C4-2B (cell line): ENCODE data around the gene KCNK6.

Experiments used
- H3K27ac ChIP-seq: fragments of 450-650 bp; 2 replicates; pipeline ENCODE4 v1.5.1; 2017
- CTCF ChIP-seq: fragments of 450-650 bp; conservative IDR thresholded peaks from 2 replicates; pipeline ENCODE4 v1.5.1; 2017; ENCODE audit warnings: mild to moderate bottlenecking
- ZFX ChIP-seq: fragments of 450-650 bp; IDR thresholded peaks from 2 replicates; pipeline ENCODE4 v1.6.1; 2017

The KCNK6 gene

GRCh38 chr19:38307597-38307996 is 12.0 kb upstream of the KCNK6 start:
- no peak for TF ChIP-seq ZFX
- no peak for TF ChIP-seq CTCF
- no peak overlapping the region for H3K27ac ChIP-seq

- no peak overlapping the region for H3K27ac ChIP-seq
- TF ChIP-seq CTCF (no peak), ZFX (no peak)
These were observed 11.5 kb upstream of the KCNK6 start for GRCh38 chr19:38308006-38308766.

- H3K27ac ChIP-seq: no peak overlapping the region
- no peak for TF ChIP-seq CTCF
- TF ChIP-seq ZFX: no peak
These were observed 10.6 kb upstream of the KCNK6 start for GRCh38 chr19:38308926-38309614.

- TF ChIP-seq ZFX (no peak), CTCF (no peak)
- H3K27ac ChIP-seq: no peak overlapping the region
These were observed 9.9 kb upstream of the KCNK6 start for GRCh38 chr19:38309615-38310278.

- H3K27ac ChIP-seq: no peak overlapping the region
- TF ChIP-seq ZFX: no peak
- no peak for TF ChIP-seq CTCF
These were observed 9.4 kb upstream of the KCNK6 start for GRCh38 chr19:38310279-38310670.

- no peak overlapping the region for H3K27ac ChIP-seq
- TF ChIP-seq CTCF (no peak), ZFX (no peak)
These were observed 8.7 kb upstream of the KCNK6 start for GRCh38 chr19:38310986-38311385.
